A673 (cell line): ENCODE measurements around the gene SLC16A10.

Source experiments
- CTCF ChIP-seq: fragments of 300-800, 200-600 bp; sonication (generic); conservative IDR thresholded peaks from 2 replicates; pipeline ENCODE4 v1.5.1; 2017; ENCODE audit warnings: low read depth, mild to moderate bottlenecking, antibody characterized with exemption, low read length, moderate library complexity, mixed read lengths
- EZH2 ChIP-seq: fragments of 200-600 bp; sonication (generic); IDR thresholded peaks from 2 replicates; pipeline ENCODE4 v1.6.1; 2017; ENCODE audit warnings: borderline replicate concordance, low read depth, mild to moderate bottlenecking, mixed read lengths, antibody characterized with exemption, low read length; ENCODE audit not compliant: poor library complexity, severe bottlenecking

GRCh38 chr6:111122458-111123286 is 35.4 kb downstream of the SLC16A10 start:
- TF ChIP-seq CTCF = no peak
- TF ChIP-seq EZH2 = no peak
